ENCODE measurements around the gene SERPINI1. TPM values are rescaled to one million over a fixed set of nuclear protein-coding genes. Genes with fewer than 3 reads are reported as not detected.

Gene SERPINI1
- total and polyA plus RNA-seq, 2 of the 8 experiments (the other 6 are each of a cell fraction or from before 2014, with no cell fraction given), result 5.3 to 9.9 TPM

DNA sequence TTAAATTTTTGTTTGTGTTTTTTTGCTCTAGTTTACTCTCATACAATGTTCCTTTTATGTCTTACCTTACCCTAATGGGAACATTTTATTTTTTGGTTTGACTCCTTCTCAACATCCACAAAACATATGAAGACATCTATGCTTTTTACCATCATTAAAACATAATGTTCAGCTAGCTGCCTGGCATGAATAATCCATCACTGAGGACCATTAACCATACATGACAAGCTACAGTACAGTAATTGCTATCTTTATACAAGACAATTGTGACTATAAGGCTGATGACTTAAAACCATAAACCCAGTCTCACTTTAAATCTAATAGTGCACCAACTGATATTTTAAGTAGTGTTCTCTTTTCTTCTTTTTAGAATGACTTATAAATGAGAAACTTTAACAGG, 13.7 kb downstream of the SERPINI1 start:
- Histone ChIP-seq H2AFZ (ENCODE audit: low read length) (no peak overlapping the region), H3K23me2 (ENCODE audit: low read depth, low read length) (no peaks in the 10 kb centered on the region), H3K9ac (replicated peaks in 1 of 4; ENCODE audit: extremely low read depth in 1 of 4, low read depth in 3 of 4, low read length in 3 of 4) (no peak overlapping the region), H4K5ac (ENCODE audit: insufficient read length, low read depth, low read length) (no peak overlapping the region), H4K91ac (replicated peaks; ENCODE audit: insufficient read length, low read length) (no peak overlapping the region), H3K56ac (replicated peaks; ENCODE audit: insufficient read length, low read depth, low read length) (no peak overlapping the region), H2BK15ac (ENCODE audit: low read length) (no peak overlapping the region), H3K14ac (ENCODE audit: insufficient read length) (no peak overlapping the region), H3K4me2 (ENCODE audit: insufficient read depth in 1 of 2, low read depth in 2 of 2, low read length in 2 of 2) (no peak overlapping the region), H2BK20ac (ENCODE audit: low read length) (no peak overlapping the region), H3K4me3 (ENCODE audit: extremely low read depth in 1 of 4, insufficient read depth in 2 of 4, low read depth in 3 of 4, low read length in 4 of 4) (no peak overlapping the region), H3K27ac (ENCODE audit: low read depth, low read length) (no peak overlapping the region), H3K79me1 (ENCODE audit: low read depth, low read length) (no peaks in the 10 kb centered on the region), H3K4me1 (replicated peaks in 1 of 4; ENCODE audit: control insufficient read depth in 3 of 4, insufficient read depth in 4 of 4, low read length in 3 of 4) (no peaks in the 10 kb centered on the region), H3K4ac (replicated peaks; ENCODE audit: insufficient read length, low read depth, low read length) (no peak overlapping the region), H3K27me3 (replicated peaks in 1 of 4; ENCODE audit: control insufficient read depth in 3 of 4, extremely low read depth in 1 of 4, insufficient read depth in 3 of 4, low read length in 3 of 4) (no peaks in the 10 kb centered on the region), H4K8ac (ENCODE audit: extremely low read depth, insufficient read depth, low read length) (no peak overlapping the region), H3K18ac (ENCODE audit: extremely low read depth, low read length) (no peak overlapping the region), H2BK5ac (ENCODE audit: low read depth, low read length) (no peak overlapping the region), H3K23ac (ENCODE audit: insufficient read length) (no peak overlapping the region), H2BK120ac (replicated peaks; ENCODE audit: low read depth, low read length) (no peak overlapping the region), H3K36me3 (ENCODE audit: control insufficient read depth in 2 of 4, insufficient read depth in 4 of 4, low read length in 3 of 4) (no peaks in the 10 kb centered on the region), H4K20me1 (replicated peaks in 1 of 2; ENCODE audit: control insufficient read depth in 1 of 2, insufficient read depth in 2 of 2, low read length in 2 of 2) (no peaks in the 10 kb centered on the region), H2BK12ac (ENCODE audit: low read depth, low read length) (no peak overlapping the region), H3K9me3 (ENCODE audit: insufficient read depth in 2 of 2, low read depth in 1 of 2, low read length in 1 of 2) (no peaks in the 10 kb centered on the region), H3K79me2 (ENCODE audit: control insufficient read depth in 1 of 2, insufficient read depth in 2 of 2, low read length in 2 of 2) (no peaks in the 10 kb centered on the region), H2AK5ac (ENCODE audit: low read depth, low read length) (no peak overlapping the region)
- CTCF ChIA-PET (ENCODE audit: partially characterized antibody), result interaction anchor here (0.8 to 2.0 kb wide), 2 partner anchors 8 to 17 kb away, joined by 3 to 11 read pairs; no protein-coding TSS in a partner anchor
- FAIRE-seq (no peak), DNase-seq (ENCODE audit: low read depth in 1 of 2, low spot score in 2 of 2) (no peak)
- POLR2A ChIA-PET (ENCODE audit: partially characterized antibody), result no interaction called here
- no peak for TF ChIP-seq POLR2AphosphoS5 (IDR thresholded peaks at IDR 0.05; ENCODE audit: low read depth, low read length)
- TF ChIP-seq CTBP2 (IDR thresholded peaks at IDR 0.05; ENCODE audit: borderline replicate concordance, insufficient read depth, insufficient read length, low read length), result no peak
- TF ChIP-seq KDM5A (IDR thresholded peaks at IDR 0.05; ENCODE audit: low read length), result no peak
- TF ChIP-seq E2F6 (IDR thresholded peaks at IDR 0.05), result no peak
- no peak for TF ChIP-seq ATF2 (IDR thresholded peaks at IDR 0.05; ENCODE audit: low read length)
- no peak for TF ChIP-seq SAP30 (IDR thresholded peaks at IDR 0.05; ENCODE audit: insufficient read depth, insufficient replicate concordance, low read length)
- no peak for TF ChIP-seq SRF (IDR thresholded peaks at IDR 0.05; ENCODE audit: low read depth, low read length)
- TF ChIP-seq BRCA1 (IDR thresholded peaks at IDR 0.05; ENCODE audit: low read depth, low read length), result no peak
- TF ChIP-seq SP2 (IDR thresholded peaks at IDR 0.05; ENCODE audit: low read length), result no peak
- no peak for TF ChIP-seq JUN (IDR thresholded peaks at IDR 0.05; ENCODE audit: low read depth, low read length)
- TF ChIP-seq CREB1 (IDR thresholded peaks at IDR 0.05), result no peak
- no peak for TF ChIP-seq KDM1A (IDR thresholded peaks at IDR 0.05; ENCODE audit: borderline replicate concordance, low read length)
- TF ChIP-seq MAFK (IDR thresholded peaks at IDR 0.05; ENCODE audit: low read depth, low read length), result no peak
- TF ChIP-seq SIN3A (conservative IDR thresholded peaks at IDR 0.05 in 1 of 2, IDR thresholded peaks at IDR 0.05 in 1 of 2; ENCODE audit: low read depth in 1 of 2, low read length in 2 of 2), result no peak

Data from H1 (cell line).